ENCODE measurements around the gene ZFTA.

Gene ZFTA

DNA sequence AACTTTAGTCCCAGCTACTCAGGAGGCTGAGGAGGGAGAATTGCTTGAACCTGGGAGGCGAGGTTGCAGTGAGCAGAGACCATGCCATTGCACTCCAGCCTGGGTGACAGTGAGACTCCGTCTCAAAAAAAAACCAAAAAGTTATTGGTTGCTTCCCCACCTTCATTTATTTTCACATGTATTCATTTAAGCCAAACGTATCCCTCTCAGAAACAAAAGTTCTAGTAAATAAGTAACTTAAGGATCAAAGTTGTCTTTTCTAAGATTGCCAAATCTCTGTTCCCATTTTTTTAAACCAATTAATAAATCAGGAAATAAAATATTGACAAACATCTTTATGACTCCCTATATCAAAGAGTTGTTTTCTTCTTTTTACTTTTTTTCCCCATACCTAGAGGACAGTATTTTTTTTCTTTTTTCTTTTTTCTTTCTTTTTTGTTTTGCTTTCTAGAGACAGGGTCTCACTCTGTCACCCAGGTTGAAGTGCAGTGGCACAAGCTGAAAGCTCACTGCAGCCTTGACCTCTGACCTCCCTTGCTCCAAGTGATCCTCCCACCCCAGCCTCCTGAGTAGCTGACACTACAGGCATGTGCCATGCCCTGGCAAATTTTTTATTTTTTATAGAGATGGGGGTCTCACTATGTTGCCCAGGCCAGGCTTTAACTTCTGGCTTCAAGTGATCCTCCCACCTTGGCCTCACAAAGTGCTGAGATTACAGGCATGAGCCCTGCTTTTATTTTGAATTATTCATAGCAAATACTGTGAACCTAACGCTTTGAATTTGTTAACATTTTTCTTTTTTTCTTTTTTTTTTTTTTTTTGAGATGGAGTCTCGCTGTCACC lies 11.4 kb downstream of the ZFTA start:
- DNase-seq (ENCODE audit: low read depth in 2 of 3, low spot score in 1 of 3) = no peak

DNA sequence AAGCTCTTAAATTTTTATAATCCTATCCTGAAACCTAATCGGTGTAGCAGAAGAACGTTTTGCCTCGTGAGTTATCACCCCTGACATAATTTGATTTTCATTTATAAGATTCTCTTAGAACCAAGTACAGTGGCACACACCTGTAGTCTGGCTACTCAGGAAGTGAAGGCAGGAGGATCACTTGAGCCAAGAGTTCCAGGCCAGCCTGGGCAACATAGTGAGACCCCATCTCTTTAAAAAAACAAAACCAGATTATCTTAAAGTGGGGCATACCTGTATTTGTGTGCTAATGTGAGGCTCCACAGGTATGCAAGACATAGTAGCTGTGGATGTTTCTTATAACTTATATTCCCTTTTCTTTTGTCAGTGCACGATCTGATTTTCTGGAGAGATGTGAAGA lies 19.0 kb downstream of the ZFTA start:
- no peak for DNase-seq (ENCODE audit: low read depth in 2 of 3, low spot score in 1 of 3)

DNA sequence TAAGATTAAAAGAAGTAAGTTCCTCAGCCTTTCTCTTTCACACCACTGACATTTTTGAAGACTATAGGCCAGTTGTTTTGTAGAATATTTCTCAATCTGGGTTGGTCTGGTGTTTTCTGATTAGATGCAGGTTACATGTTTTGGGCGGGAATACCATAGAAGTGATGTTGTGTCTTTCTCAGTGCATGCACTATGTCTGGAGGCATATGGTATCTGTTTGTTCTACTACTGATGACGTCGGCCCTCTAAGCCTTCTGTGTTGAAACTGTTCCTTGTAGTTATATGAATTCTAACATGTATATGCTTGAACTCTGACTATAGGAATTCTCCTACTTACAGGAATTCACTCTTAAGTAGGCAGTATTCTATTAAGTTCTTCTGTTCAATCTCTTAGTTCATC lies 21.6 kb downstream of the ZFTA start:
- no peak for DNase-seq (ENCODE audit: low read depth in 2 of 3, low spot score in 1 of 3)

DNA sequence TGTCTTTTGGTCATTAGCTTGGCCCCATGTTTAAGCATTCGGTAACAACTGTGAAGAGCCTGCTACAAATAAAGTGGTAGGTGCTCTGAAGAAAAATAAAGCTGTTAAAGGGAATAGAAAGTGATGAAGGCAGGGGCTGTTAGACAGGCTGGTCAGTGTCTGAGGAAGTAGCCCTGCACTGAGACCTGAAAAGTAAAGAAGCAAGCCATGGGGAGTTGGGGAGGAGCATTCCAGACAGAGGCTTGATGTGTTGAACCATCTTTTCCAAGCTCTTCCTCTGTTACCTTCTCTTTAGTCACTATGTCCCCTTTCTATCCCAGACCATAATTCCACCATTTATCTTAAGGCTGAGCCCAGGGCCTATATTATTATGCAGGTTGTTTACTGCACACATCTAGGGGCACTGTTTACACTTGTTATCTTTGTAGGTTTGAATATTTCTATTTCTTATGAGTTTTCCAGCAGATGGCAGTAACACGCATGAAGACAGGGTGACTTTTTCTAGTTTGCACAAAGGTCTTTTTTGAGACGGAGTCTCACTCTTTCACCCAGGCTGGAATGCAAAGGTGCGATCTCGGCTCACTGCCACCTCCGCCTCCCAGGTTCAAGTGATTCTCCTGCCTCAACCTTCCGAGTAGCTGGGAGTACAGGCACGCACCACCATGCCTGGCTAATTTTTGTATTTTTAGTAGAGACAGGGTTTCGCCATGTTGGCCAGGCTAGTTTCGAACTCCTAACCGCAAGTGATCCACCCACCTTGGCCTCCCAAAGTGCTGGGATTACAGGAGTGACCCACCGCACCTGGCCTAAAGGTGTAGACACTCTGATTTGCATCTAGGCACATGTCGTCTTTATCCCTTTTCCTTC lies 23.0 kb downstream of the ZFTA start:
- DNase-seq (ENCODE audit: low read depth in 2 of 3, low spot score in 1 of 3) = no peak

DNA sequence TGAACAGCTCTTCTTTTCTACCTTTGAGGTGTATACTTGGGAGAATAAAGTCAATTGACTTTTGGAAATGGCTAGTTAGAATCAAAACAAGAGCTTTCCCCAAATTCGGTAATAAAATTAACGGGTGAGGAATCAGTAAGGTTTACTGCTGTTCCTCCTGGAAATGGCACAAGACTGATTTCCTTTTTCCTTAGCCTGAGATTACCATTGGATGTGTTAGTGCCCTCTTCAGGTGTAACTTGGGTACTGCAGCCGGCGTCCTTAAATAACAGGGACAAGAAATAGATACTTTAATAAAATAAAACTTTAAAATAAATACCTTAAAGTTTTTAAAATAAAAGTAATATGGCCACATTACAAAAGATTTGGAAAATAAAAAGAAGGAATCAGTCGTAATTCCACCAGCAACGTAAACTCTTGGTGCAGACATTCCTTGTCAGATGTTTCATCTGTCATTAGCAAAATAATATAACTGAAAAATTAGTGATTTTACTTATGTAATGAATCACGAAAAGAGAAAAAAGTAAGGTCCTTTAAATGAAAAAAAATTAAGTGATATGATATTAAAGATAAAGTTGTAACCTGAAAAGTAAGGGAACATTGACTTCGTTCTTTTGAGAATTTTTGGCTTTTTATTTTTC lies 29.7 kb downstream of the ZFTA start:
- DNase-seq (ENCODE audit: low read depth in 2 of 3, low spot score in 1 of 3) = peak; percentile 30 to 78 (median 53)

- DNase-seq (ENCODE audit: low read depth in 2 of 3, low spot score in 1 of 3) = no peak
Measured at GRCh38 chr11:63737718-63738117, 30.9 kb downstream of the ZFTA start.

GRCh38 chr11:63736864-63737263 lies 31.7 kb downstream of the ZFTA start:
- no peak for DNase-seq (ENCODE audit: low read depth in 2 of 3, low spot score in 1 of 3)

DNA sequence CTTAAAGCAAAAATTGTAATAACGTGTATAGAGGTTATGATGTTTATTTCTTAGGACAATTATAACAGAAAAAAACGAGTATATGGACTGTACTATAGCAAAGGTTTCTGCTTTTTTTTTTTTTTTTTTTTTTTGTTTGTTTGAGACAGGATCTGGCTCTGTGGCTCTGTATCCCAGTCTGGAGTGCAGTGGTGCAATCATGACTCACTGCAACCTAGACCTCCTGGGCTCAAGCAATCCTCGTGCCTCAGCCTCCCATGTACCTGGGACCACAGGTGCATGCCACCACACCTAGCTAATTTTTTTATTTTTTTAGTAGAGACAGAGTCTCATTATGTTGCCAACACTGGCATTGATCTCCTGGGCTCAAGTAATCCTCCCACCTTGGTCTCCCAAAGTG lies 39.2 kb downstream of the ZFTA start:
- no peak for DNase-seq (ENCODE audit: low read depth in 2 of 3, low spot score in 1 of 3)

DNA sequence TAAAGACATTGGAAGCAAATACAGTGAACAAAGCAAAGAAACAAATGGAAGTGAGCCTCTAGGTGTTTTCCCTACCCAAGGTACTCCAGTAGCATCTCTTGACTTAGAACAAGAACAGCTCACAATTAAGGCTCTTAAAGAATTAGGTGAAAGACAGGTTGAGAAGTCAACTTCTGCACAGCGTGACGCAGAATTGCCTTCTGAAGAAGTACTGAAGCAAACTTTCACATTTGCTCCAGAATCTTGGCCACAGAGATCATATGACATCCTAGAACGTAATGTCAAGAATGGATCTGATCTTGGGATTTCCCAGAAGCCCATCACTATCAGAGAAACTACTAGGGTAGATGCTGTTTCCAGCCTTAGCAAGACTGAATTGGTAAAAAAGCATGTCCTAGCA lies 48.0 kb downstream of the ZFTA start:
- DNase-seq (ENCODE audit: low read depth in 2 of 3, low spot score in 1 of 3) = no peak

- DNase-seq (ENCODE audit: low read depth in 2 of 3, low spot score in 1 of 3) = no peak
Measured at GRCh38 chr11:63719987-63720386, 48.6 kb downstream of the ZFTA start.

- no peak for DNase-seq (ENCODE audit: low read depth in 2 of 3, low spot score in 1 of 3)
Measured at GRCh38 chr11:63719001-63719400, 49.6 kb downstream of the ZFTA start.
